NCI-H2107 treated with DMSO at 0.1 percent for 48 hours (cell line): ENCODE measurements around the gene RHEX.
"Not testable (repeated sequence)": the region's sequence is repeated elsewhere in the genome, so short reads cannot be mapped to it uniquely, and the experiment has no call there.

Experiments used
- DNase-seq: peaks from one replicate; lab custom pipeline; 2025; ENCODE audit not compliant: unreplicated experiment; lab: John Stamatoyannopoulos, UW

RHEX gene

GRCh38 chr1:206029484-206029883 is 23.5 kb upstream of the RHEX start:
- DNase-seq = no peak

GRCh38 chr1:206030191-206030590 is 22.8 kb upstream of the RHEX start:
- no peak for DNase-seq

- DNase-seq = peak; percentile 93
Observed at GRCh38 chr1:206030714-206031113, 22.3 kb upstream of the RHEX start.

- no peak for DNase-seq
Observed at GRCh38 chr1:206032380-206033140, 20.4 kb upstream of the RHEX start.

GRCh38 chr1:206035027-206035426 is 17.9 kb upstream of the RHEX start:
- DNase-seq = peak; percentile 68

GRCh38 chr1:206036663-206037455 is 16.1 kb upstream of the RHEX start:
- DNase-seq = no peak

- no peak for DNase-seq
Observed at GRCh38 chr1:206037581-206037980, 15.4 kb upstream of the RHEX start.

- DNase-seq = no peak
Observed at GRCh38 chr1:206039046-206039973, 13.7 kb upstream of the RHEX start.

- DNase-seq = no peak
Observed at GRCh38 chr1:206040328-206040727, 12.6 kb upstream of the RHEX start.

- peak; percentile 14 for DNase-seq
Observed at GRCh38 chr1:206041640-206042039, 11.3 kb upstream of the RHEX start.

- DNase-seq = no peak
Observed at GRCh38 chr1:206047271-206047670, 5.7 kb upstream of the RHEX start.

- DNase-seq = no peak
Observed at GRCh38 chr1:206048582-206048981, 4.4 kb upstream of the RHEX start.

GRCh38 chr1:206049293-206049692 is 3.7 kb upstream of the RHEX start:
- DNase-seq = no peak

- no peak for DNase-seq
Observed at GRCh38 chr1:206049919-206050600, 2.9 kb upstream of the RHEX start.

GRCh38 chr1:206050655-206051235 is 2.2 kb upstream of the RHEX start:
- peak; percentile 39 for DNase-seq

- DNase-seq = not testable (repeated sequence)
Observed at GRCh38 chr1:206052231-206052865, 625 bp upstream of the RHEX start.

GRCh38 chr1:206053616-206054015 is 643 bp downstream of the RHEX start:
- DNase-seq = not testable (repeated sequence)

GRCh38 chr1:206055069-206055625 is 2.2 kb downstream of the RHEX start:
- DNase-seq = not testable (repeated sequence)

GRCh38 chr1:206055639-206056323 is 2.8 kb downstream of the RHEX start:
- not testable (repeated sequence) for DNase-seq
